HK-2 (cell line): ENCODE results near the gene ATOH8.

Source experiments
- DNase-seq: peaks from one replicate; pipeline ENCODE4 v3.0.0-alpha.2; 2018; ENCODE audit not compliant: unreplicated experiment

The ATOH8 gene

DNA sequence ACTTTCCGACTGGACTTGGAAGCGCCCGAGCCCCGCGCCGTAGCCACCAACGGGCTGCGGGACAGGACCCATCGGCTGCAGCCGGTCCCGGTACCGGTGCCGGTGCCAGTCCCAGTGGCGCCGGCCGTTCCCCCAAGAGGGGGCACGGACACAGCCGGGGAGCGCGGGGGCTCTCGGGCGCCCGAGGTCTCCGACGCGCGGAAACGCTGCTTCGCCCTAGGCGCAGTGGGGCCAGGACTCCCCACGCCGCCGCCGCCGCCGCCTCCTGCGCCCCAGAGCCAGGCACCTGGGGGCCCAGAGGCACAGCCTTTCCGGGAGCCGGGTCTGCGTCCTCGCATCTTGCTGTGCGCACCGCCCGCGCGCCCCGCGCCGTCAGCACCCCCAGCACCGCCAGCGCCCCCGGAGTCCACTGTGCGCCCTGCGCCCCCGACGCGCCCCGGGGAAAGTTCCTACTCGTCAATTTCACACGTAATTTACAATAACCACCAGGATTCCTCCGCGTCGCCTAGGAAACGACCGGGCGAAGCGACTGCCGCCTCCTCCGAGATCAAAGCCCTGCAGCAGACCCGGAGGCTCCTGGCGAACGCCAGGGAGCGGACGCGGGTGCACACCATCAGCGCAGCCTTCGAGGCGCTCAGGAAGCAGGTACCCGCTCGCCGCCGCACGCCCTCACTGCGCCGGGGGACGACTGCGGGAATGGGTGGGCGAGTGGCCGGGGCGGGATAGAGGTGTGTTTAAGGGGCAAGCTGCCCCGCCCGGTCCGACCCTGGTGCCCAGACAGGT lies 713 bp downstream of the ATOH8 start:
- no peak for DNase-seq

DNA sequence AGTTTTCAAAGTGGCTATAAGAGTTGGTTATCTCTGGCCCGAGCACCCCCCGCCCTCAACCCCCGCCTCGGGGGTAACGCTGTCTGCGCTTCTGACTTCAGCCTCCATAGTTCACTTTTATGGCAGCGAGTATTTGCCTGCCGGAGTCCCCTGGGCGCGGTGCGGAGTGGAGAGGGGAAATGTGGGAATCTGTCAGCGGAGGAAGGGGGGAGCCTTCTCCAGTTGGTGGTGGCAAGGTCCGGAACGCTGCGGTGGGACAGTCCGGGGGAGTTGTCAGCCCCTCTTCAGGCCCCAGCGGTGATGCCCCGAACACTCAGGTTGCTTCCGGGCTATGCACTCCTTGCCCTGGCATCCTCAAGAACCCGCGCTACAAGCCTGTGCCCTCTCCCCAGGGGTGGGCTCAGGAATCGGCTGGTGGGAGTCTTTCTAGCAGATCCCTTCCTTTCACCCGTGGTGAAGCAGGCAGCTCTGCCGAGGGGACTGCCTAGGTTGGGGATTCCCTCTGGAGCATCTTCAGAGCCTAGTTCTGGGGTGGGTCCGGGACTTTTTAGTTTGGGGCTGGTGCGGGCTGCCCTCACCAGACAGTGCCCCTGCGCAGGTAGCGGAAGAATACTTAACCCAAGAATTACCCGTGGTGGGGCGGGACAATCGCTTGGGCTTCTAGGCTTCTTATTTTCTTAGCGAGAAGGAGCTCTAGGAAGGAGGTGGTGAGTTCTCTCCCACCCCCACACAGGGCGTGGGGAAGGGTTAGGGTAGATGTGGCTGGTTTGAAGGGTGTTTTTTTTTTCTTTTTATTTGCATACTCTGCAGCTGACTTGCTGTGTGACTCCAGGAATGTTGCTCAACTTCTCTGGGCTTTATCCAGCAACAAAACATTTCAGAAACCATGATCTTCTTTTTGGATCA lies 1.6 kb downstream of the ATOH8 start:
- DNase-seq = no peak

DNA sequence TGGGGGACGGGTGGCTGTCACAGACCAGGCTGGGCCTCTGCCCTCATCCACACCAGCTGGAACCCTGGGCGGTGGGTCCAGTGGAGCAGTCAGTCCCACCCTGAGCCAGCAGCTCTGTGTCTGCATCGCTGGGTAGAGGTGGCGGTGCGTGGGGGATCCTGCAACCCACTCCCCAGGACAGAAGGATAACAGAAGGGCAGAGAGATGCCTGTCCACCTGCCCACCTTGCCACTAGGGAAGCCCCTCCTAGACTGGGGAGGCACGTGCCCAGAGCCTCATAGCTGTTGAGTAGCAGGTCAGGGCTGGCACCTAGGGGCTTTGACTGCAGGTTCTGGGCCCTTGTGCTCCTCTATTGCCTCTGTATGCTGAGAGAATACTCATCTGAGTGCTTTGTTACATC lies 2.4 kb downstream of the ATOH8 start:
- DNase-seq = no peak

DNA sequence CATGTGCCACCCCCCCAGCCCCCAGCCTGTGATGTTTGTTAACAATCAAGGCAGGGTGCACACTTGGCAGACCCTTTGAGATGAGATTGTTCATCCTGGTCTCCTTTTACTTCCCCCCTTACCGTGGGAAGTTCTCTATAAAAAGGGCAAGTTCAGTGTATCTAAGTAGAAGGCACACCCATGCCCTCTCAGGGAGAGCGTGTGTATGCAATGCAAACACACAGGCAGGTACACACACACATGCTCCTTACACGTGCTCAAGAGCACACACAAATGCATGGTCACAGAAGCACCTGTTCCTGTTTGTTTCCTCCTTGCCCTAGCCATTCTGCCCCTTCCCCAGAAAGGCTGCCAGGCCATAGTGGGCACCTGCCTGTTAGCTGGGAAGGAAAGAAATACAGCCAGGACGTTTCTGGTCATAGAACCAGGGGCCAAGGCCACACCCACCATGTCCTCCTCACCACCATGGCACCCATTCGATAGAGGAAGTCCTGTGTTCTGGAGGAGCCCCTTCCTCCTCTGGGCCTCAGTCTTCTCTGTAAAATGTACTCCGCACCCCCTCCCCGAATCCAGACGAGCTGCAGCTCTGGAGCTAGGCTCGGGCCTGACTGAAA lies 3.1 kb downstream of the ATOH8 start:
- no peak for DNase-seq

DNA sequence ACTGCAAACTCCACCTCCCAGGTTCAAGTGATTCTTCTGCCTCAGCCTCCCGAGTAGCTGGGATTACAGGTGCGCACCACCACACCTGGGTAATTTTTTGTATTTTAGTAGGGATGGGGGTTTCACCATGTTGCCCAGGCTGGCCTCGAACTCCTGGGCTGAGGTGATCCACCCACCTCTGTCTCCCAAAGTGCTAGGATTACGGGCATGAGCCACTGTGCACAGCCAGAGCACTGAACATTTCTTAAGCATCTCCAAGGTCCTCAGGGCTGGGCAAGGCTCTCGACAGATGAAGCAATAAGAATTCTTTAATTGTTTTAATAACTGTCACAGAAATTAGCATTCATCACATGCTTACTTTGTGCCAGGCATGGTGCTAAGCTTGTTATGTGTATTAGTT lies 4.1 kb downstream of the ATOH8 start:
- no peak for DNase-seq

DNA sequence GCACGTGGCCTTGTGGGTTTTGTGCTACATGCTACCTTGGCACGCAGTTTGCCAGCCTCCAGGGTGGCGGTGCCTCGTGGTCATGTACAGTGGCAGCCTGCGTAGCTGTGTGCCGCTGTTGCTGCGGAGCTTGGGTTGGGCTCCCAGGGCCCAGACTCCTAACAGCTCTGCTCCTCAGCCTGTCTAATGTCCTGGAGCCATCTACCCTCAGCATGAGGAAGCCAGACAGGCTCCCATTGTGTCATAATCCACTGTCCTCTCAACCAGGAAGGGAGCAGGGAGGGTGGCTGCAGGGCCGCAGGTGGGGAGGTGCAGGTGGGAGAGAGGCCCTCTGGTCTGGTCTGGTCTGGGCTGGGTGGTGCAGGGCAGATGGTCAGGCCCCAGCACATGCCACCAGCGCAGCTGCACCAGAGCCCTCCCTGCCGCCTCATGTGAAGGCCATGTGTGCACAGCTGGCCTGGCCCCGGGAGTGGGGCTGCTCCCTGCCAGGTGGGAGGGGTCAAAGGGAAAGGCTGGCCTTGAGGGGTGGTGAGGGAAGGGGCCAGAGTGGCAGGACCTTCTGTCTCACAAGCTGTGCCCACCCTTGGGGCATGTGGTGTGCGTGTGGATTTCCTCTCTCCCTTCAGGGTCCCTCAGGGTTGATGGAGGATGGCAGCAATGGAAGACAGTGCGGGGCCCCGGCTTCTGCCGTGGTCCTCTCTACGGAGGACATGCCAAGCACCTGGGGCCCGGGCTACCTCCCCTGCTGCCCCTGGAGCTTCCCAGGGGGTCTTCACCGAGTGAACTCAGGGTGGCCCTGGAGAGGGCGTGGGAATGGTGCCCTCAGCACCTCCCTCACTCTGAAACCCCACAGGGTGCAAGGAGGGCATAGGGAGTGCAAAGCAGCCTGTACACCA lies 4.8 kb downstream of the ATOH8 start:
- DNase-seq = no peak

DNA sequence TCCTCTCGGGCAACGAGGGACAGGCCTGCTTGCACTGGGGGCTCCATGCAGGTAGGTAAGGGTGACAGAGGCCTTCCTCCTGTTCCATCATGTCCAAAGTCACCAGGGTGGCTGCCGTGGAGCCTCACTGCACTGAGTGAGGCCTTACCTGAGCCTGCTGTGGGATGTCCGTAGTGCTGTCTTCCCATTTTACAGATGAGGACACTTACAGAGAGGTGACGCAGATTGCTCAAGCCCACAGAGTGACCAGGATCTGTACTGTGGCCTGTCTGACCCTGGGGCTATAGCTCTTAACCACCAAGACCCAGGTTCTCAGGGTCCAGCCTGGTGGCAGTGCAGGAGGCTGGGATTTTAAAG lies 5.4 kb downstream of the ATOH8 start:
- DNase-seq = no peak

DNA sequence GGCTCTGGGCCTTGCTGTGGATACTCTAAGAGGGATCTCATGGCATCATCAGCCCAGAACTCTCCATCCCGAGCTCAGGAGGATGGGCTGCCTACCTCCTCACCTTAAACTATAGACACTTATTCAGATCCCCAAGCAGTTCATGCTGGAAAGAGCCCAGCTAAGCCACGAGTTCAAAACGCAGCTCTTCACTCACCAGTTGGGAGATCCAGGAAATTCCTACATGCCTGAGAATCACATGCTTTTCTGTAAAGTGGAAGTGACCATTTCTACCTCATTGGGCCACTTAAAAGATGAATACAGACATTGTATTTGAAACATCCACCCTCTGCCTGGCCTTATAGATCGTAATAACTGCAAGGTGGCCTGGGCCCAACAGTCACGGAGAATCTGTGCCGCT lies 6.6 kb downstream of the ATOH8 start:
- DNase-seq = no peak

DNA sequence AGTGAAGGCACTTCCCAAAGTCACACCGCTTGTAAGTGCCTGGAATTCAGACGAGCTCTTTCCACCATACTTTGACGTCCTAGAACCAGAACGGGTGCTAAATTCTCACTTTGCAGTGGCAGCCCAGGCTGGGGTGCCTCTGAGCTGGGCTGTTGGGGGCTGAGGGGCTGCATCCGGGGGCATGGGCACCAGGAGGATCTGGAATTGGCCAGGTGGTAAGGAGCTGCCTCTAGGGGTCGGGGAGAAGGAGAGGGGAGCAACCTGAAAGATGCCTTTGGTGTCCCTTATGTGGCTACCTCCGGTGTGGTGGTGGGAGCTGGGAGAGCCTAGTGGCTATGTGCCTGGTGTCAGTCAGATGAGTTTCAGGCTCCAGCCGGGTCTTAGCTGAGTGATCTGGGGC lies 7.1 kb downstream of the ATOH8 start:
- no peak for DNase-seq

DNA sequence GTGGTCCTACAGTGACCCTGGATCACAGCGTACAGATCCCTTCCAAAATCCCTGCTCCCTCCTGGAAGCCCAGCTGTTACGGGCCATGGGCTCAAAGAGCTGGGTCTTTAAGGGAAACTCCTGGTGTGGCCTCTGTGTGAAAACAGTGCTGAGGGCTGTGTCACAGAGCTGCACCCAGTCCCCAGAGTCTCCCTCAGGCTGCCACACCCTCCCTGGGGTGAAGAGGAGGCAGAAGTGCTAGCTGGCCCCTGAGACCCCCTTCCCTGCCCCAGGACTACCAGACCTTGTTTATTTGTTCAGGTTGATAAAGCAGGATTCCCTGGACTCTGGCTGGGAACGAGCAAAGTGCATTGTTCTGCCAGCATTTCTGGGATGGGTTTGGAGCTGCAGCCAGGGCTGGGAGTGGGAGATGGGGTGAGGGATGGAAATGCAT lies 7.7 kb downstream of the ATOH8 start:
- DNase-seq = no peak

DNA sequence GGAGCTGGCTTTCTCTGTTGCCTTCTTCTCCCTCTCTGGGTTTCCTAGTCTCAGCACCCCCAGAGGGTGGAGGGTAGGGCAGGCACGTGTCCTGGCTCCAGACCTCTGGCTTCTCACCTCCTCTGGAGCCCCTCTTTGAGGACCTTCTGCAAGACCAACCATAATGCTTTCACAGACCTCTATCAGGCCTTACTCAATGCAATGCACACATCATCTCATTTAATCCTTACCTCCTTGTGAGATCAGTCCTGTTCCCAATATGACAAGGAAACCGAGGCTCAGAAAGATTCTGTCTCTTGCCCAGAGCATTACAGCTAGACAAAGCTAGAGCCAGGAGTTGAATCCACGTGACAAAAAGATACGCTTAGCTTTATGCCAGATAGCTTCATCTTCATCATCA lies 8.2 kb downstream of the ATOH8 start:
- no peak for DNase-seq

DNA sequence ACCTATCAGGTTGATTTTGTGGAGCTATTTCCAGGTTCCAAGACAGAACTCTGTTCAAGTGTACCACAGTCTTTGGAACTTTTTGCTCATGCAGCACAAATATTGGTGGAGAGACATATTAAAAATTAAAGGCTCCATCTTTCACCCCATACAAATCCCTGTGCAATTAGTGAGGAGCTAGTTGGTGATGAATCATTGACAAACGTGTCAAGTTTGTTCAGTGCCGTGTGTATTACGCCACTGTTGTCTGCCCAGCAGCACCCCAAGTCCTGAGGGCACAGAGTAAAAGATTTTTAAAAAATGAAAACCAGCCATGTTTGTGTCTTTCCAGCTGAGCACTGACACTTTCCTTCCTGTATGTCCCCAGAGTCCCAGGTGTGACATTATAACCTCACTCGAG lies 9.3 kb downstream of the ATOH8 start:
- no peak for DNase-seq

DNA sequence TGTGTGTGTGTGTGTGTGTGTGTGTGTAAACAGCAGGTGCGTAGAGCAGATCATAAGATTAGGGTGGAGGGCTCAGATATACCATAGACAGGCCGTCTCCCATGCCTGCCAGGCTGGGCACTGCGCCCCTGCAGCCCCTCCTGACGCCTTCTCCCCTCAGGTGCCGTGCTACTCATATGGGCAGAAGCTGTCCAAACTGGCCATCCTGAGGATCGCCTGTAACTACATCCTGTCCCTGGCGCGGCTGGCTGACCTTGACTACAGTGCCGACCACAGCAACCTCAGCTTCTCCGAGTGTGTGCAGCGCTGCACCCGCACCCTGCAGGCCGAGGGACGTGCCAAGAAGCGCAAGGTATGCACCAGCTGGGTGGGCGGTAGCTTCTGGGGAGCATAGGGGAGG lies 10.0 kb downstream of the ATOH8 start:
- DNase-seq = no peak

DNA sequence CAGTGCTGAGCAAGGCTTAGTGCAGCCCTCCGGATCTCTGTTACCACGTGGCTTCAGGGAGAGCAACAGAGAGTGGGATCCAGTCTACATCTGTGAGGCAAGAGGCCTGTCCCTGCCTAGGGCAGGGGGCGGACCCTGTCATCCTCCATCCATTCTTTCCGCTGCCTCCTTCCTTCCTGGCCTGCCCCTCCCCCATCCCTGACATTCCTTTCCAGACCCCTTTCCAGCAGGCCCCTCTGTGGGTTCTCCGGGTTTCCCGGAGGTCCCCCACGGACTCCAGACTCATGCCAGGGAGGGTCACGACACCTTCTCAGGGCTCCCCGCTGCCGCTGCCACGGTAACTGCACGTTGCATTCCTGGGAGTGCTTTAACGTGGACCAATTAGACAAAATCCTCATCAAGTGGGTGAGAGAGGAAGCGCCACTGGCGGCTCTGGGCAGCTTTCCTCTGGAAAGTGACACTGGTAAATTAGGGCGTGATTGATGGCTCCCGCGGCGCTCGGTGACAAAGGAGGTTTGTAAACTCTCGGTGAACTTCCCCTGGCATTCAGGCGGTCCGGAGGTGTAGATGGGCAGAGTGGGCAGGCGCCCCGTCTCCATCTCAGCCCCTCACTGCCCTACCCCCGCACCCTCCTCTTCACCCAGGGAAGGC lies 11.4 kb downstream of the ATOH8 start:
- DNase-seq = no peak

DNA sequence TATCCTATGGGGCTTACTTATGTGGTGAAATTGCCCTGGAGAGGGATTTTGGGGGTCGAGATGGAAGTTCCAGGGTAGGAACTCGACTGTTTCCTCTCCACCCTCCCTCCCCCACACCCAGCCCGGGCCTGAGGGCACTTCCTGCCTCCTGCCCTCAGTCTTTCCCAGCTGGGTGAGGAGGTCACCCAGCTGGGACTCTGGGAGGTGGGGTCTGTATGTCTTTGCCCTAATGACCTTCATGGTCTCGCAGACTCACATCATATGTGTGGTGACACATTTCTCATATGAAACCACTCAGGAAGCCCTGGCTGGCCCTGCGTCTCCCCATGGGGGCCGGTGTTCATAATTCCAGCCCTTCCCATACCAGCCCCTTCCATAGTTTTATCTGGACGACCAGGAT lies 12.4 kb downstream of the ATOH8 start:
- DNase-seq = no peak

DNA sequence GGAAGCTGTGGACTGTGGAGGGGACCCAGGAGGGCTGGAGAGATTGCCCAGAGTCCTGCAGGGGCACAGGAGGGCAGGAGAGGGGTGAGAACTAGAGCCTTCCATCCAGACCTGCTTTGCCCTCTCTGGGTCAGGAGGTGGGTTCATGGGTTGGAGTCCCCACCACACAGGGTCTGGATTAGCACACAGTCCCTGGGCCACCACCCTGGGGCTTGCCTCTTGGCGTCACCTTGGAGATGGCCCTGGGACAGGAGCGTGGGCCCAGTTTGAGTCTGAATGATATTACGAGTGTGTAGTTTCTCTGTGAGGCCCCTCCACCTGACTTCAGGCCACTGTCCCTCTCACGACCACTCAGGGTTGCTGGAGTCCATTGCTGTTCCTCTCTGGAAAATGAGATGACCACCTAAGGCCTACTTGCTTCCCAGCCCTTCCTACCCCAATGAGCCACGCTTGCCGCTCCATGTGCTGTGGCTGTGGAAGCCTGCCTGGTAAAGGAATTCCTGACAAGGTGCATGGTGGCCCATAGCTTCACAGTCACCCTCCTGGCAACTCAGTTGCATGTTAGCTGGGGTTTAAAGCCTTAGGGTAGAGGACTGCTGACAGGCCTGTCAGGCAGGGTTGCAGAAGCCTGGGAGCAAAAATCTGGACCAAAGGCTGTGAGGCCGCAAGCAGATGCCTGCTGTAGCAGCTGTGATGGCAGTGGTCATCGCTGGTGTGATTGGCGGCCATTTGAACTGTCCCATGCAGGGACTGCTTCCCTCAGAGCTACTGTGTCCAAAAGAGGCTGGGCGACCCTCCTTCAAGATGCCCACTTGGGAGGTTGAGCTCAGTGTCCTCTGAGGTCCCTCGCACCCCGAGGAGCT lies 14.2 kb downstream of the ATOH8 start:
- no peak for DNase-seq

DNA sequence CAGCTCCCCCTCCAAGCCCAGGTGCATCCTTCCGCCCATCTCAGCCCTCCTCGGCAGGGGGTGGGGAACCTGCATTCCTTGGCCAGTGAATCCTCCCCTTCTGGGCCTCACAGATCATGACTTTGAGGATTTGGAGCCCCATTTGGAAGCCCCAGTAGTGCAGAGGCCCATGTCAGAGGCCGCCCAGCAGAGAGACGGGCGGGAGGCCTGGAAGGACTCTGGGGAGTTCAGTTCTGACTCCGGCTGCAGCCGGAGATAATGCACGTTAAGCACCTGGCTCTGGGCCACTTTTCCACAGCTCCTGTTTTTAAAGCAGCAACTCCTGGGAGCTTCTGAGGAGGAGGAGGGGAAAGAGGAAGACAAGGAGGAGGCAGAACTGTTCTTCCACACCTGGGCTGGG lies 14.9 kb downstream of the ATOH8 start:
- no peak for DNase-seq

DNA sequence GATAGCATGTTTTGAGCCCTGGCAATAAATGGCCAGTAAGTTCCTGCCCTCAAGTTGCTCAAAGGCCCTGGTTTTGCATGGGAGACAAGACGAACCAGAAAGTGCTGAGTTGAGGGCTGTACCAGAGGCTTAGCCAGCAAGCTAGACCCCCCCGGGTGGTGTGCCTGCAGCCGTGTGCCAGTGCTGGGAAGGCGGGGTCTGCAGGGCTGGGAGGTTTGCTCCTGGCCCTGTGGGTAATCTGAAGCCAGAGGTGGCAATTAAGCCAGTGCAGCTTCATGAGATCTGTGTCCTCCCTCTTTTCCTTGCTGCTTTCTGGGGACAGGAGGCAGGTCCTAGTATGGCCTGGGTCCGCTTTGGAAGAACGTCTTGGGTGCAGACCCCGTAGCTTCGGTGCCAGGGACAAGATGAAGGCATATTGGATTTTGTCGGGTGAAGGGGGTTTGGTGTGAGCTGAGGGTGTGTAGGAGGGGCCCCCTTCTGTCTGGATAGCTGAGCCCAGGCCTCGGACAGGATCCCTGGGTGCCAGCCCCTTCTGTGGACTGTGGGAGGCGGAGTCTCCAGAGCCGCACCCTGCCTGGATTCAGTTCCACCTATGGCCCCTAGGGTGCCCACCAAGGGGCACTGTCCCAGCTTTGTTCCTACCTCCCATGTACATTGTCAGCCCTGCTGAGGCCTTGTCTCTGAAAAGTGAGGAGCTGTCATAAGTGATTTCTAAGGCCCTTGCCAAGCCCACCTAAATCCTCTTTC lies 15.6 kb downstream of the ATOH8 start:
- no peak for DNase-seq

DNA sequence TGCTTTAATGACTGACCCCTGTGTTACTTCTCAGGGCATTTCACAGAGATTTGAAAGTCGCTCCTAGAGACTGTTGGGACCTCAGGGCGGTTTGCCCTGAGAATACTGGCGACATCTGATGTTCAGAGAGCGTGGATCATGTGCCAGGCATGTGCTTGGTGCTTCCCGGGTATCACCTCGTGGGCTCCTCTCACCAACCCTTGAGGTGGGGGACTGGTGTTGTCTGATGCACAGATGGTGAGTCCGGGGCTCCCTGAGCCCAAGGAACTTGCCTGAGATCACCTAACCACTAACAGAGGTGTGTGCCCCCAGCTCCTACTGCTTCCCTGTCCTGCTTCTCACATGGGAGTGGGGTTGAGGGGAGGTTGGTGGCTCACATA lies 16.2 kb downstream of the ATOH8 start:
- DNase-seq = no peak

DNA sequence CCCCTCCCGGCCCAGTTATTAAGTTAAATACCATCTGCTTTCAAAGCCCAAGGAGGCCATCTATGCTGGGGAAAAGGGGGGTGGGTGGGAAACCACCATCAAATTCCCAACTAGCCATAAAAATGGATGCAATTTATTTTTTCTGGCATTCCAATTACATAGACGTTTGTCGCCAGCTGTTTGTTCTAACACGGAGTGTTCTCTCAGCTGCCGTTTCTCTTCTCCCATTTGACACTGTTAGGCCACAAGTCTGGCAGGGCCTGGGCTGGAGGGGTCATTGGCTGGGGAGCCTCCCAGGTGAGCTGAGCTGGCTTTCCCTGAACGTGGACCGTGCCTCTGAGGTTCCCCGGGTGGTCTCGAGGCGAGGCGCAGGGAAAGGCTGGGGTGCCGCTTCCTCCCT lies 16.6 kb downstream of the ATOH8 start:
- no peak for DNase-seq
